GDM1 (cell line): ENCODE measurements around the gene ANO10.
A peak's percentile ranks its signal among the peaks of the same experiment; 100 is the strongest.

Experiments used
- DNase-seq: peaks from one replicate; lab custom pipeline; 2025; lab: John Stamatoyannopoulos, UW

Gene ANO10

DNA sequence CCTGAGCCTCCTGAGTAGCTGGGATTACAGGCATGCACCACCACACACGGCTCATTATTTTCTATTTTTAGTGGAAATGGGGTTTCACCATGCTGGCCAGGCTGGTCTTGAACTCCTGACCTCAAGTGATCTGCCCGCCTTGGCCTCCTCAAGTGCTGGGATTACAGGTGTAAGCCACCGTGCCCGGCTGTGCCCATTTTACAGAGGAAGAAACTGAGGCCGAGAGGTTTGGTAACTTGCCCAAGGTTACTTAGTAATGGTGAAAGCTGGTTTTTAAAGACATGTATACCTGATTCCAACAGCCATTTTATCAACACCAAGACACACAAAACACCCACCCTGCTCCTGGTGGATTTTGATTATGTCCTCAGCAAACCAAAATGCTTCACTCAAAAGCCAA is 206.7 kb downstream of the ANO10 start:
- DNase-seq = no peak

DNA sequence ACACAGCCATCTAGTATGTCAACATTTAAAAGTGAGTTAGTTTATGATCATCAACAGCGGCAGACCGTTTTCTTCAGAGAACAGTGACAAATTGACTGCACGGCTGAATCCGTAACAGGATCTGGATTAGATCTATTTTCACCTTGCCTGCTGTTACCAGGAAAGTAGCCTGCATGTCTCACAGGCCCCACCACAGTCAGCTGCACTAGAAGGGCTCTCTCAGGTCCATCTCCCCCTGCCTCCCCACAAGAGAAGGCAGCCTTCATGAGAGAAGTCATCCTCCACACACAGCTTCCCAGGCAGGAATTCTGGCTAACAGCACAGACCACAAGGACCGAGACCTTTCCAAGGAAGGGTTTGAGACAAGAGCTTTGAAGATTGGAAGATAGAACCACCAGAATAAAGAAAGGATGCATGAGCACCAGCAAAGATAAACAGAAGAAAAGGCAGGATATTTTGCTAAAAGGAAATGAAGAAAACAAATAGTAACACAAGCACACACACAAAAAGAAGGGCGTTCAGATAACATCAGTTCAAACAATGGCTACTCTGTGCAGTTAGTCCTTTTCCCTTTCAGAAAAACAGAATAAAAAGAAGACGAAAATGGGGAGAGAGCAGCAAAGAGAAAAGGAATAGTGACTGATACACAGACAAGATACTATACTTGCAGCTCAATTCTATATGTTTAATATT is 208.0 kb downstream of the ANO10 start:
- no peak for DNase-seq

DNA sequence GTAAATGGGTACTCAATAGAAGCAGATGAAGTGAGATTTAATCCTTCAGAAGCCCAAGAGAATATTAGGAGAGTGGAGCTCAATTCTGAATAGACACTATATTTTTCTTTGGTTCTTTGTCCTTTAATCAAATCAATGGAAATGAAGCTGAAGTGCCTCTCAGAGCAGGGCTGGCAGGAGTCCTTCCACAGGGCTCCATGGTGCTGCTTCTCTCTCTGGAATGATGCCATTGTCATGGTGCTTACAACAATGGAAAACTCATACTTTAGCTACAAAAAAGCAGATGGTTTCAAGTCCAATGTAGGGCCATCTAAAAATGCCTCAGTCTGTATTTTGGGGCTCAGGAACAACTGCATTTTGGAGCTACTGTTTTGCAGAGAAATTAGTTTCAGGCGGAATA is 210.4 kb downstream of the ANO10 start:
- DNase-seq = no peak

DNA sequence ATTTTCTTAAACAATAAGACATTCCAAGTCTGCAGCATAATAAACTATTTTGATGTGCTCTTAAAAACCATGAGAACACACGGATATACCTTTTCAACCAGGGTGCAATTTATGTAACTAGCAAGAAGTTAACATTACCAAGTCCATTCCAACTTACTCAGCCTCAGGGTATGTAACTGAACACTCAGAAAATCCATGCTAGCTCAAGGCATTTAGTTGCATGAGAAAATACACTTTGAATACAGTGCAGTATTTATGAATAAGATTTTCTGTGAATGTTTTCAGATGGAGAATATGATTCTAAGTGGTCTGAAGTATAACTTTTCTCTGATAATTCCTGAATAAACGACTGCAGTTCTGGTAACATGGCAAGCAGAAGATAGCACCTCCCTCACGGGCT is 211.2 kb downstream of the ANO10 start:
- no peak for DNase-seq

DNA sequence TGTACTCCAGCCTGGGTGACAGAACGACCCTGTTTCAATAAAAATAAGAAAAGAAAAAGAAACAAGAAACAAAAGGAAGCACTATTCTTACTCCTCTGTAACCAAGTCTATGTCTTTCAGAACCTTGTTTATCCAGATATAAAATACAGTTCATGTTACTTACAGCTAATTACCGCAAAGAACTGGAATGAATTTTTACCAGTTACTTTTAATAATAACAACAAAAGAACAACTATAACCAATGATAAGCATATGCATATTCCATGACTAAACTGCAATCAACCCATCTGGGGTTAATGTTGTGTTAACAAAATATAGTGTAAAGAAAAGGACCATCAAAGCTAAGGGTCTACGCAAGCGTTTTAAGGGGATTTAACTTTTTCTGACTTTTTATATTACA is 212.3 kb downstream of the ANO10 start:
- no peak for DNase-seq

DNA sequence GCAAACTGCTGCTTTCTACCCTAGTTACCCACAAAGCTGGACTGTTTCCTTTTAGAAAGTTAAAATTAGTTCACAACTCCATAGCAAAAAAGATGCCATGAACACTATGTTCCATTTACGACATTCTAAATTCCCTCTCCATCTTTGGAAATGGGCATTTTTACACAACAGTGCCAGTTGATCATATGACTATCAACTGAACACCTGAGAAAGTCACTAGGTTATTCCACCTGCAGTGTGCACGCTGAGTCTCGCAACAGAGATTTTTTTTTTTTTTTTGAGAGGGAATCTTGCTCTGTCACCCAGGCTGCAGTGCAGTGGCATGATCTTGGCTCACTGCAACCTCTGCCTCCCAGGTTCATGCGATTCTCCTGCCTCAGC is 215.2 kb downstream of the ANO10 start:
- no peak for DNase-seq

DNA sequence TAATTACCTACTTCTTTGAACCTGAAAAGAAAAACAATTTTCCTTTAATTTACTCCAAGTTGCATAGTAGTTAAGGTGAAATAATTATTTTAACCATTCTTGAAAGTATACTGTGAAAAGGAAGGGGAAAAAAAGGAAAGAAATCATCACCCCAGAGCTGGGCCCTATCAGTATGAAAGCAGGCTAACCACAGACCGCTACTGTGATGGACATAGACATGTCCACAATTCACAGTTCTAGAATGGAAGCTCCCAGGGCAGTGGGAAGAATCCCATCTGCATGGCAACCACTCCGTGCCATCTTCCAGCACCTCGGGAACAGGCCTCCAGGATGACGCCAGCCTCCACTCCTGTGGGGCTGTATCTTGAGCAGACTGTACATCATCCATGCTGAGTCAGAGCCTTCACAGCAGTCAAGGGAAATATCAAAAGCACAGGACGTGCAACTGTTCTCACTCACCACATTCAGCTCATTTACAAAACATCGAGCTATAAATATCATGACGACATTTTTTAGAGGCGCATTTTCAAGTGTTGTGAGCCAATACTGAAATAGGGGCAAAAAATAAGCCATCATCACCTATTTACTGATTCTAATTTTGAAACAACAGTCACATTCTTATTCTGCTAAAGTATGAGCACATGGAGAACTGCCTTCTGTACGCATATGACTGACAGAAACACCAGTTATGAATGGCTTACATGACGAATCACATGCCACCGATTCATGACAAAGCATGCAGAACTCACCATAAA is 215.7 kb downstream of the ANO10 start:
- peak; percentile 53 for DNase-seq

DNA sequence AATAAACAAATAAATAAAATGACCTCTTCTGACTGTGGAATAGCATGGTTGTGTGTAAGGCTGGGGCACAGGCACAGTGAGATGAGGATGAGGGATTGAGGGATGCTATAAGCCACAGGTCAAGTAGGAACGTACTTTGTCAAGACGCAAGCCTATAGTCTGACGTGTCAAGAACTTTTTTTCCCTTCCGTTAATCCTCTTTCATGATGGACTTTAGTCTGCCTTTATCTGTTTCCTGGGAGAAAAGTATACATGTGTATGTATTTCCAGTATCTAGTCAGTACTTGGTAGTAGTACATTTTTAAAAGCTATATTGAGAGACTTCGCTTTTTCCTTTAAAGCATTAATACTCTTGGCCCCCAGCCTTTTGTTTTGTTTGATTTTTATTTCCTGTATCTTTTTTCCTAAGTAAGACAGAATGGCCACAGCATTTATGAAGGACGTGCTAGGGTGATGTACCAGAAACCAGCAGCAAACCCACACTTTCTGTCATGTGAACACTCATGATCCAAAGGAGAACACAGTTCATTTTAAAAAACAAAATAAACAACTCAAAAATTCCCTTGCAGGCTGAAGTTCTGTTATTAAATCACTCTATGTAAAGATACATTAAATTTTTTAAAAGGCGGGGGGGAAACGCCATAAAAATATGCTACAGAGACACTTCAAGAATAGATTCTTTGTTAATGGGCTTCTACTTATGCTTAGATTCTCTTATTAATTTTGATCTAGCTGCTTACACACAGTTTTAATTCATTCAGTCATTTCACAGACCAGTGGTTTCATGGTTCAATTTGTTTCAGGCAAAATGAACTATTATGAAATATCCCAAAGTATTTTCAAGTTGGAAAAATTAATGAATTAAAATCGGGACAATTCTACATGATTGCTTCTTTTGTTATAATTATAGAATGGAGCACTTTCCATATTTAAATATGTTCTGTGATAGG is 220.8 kb downstream of the ANO10 start:
- DNase-seq = no peak

DNA sequence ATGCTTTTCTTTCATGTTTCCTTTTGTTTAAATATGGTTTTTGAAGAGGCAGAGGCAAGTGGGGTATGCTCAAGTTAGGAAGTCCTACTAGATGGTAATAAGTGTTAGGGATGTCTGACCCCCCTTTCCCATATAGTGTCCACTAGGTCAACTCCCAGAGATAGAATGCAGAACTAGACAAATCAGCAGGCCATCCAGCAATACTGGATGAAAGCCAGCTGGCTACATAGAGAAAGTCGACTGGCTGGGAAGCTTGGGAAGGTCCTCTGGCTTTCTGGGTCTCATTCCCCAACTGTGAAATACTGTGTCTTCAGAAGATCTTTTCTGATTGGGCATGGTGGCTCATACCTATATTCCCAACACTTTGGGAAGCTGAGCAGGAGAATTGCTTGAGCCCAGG is 221.6 kb downstream of the ANO10 start:
- DNase-seq = no peak

DNA sequence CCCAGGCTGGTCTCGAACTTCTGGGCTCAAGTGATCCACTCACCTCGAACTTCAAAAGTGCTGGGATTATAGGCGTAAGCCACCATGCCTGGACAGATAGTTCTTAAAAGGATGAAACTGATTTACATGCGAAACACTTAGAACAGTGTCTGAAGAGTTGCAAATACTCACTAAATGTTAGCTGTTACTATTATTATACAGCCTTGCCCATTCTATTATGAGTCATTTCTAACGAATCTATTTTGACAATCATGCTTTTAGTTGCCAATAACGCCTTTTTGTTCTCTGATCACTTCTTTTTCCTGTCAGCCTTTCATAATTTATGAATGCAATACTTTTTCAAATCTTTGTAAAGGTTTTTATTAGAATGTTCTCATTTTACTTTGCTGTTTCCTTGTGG is 222.8 kb downstream of the ANO10 start:
- DNase-seq = no peak

DNA sequence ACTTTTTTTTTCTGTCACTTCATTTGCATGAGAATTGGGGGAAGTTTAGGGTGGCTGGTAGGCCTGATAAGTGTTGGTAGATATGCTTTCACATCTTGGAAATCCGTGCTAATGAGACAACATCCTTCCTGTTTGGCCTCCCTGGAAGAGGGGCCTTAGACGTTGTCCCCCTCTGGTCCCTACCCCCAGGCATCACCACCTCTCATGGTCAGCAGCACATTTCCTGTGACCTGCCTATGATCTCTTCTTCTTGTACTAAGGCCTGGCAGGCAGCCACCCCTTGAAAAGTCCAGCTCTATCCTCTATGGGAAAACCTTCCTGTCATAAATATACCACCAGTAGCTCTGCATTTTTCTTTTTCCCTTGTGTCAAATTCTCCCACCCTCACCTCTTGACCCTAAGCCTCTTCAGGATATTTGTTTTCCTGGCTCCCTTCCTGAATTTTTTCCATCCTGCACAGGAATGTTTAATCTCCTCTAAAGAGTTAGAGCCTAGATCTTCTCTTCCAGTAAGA is 227.7 kb downstream of the ANO10 start:
- DNase-seq = peak; percentile 61

DNA sequence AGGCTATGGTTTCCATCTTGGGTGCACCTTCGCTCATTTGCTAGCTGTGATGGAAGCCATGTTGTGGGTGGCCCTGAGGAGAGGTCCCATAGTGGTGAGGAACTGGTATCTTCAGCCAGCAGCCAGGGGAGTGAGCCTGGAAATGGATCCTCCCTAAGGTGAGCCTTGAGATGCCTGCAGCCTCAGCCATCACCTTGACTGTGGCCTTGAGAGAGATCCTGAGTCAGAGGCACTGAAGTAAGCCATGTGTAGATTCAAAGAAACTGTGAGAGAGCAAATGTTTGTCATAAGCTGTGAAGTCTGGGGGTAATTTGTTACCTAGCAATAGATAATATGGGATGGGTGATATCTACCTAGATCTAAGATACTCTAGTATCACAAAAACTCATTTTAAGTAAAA is 230.2 kb downstream of the ANO10 start:
- DNase-seq = no peak

DNA sequence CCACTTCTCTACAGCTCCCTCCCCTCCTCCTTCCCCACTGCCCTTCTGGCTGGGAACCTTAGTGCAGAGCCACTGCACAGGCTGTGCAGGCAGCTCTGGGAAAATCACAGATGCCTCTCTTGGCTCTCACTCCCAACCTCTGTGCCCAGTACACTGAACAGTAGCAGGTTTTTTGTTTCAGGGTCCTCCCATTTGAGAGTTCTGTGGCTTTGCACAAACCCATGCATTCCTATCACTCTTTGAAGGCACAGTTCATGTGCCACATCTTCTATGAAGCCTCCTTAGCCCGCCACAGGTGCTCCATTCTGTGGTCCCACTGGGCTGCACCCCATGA is 231.6 kb downstream of the ANO10 start:
- no peak for DNase-seq

DNA sequence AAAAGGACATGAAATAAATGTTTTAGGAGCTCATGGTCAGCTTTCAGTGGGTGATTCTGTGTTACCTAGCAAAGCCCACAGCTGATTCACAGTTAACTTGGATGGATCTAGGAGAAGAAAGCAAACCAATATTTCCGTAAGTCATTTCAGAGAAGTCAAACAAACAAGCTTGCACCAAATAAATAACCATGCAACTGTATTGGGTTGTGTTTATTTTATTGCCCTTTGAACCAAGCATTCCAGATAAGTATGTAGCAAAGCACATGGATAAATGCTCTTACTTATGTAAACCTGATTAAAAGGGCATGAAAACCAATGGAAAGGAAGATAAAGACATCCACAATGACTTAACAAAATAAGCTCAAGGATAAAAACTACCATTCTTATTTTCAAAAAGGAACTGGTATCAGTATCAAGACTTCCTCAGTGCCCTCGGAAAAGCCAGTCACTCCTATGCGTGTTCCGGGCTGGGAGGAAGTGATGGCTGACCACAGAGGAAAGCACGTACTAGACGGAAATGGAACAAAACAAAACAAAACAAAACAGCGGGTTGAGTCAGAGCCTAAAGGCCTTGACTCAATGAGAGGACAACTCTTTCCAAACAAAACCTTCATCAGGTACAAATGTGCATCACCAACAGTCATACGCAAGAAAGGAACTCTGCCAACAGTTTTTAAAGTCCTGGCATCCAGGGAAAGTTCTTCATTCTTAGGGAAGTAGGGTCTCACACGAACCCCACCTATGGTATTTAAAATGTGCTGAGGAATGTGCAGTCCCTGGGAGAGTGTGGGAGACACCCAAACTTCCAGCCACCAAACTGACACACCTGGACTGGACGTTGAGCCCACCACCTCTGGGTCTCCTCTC is 232.2 kb downstream of the ANO10 start:
- peak; percentile 88 for DNase-seq

DNA sequence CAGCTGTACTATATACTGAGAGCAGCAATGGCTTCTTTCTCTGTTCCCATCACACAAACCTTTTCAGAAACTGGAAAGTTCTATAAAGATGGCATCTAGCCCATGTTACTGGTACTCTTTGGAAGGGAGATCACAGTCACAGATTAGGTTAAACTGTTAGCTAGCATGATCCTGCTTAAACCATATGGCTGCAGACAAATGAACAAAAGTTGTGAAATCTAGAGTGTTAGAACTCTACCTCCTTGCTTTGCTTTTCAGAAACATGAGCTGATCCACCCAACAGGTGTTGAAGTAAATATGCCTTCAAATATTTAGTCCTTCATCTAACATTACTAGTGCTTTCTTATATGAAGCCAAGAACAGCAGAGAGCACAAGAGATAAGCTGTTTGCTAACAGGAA is 232.9 kb downstream of the ANO10 start:
- DNase-seq = no peak

DNA sequence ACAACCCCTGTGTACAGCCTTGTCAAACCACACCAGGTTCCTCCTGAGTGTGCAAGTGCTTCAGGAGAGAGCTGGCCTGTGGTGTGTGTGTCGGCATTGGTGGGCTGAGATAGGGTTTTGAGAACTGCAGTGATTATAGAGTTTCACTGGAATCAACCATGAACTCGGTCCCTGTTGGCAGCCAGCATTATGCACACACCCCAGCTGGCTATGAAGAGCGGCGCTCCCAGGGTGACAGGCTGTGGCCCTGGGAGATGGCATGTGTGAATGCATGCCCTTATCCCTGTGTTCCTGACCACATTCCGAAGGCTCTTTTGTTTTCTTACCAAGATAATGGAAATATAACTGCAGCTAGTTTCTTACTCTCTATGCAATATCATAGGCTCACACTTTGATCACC is 233.6 kb downstream of the ANO10 start:
- DNase-seq = no peak

DNA sequence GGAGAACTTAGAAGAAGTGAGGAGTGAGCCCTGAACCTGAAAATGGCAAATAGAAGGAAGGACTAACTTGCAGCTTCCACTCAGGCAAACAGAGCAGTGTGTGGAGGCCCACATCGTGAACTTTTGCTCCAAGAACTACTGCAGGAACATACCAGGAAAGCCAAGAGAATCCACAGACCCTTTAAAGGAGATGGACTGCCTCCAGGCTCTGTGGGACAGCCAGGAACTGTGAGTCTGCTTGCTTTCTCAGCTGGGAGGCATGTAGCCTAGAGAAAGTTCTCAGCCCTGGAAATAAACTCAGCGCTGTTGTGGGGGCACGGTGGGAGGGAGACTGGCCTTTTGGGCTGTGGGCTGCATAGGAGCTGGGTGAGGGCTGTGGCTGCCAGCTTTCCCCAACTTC is 242.5 kb downstream of the ANO10 start:
- no peak for DNase-seq

DNA sequence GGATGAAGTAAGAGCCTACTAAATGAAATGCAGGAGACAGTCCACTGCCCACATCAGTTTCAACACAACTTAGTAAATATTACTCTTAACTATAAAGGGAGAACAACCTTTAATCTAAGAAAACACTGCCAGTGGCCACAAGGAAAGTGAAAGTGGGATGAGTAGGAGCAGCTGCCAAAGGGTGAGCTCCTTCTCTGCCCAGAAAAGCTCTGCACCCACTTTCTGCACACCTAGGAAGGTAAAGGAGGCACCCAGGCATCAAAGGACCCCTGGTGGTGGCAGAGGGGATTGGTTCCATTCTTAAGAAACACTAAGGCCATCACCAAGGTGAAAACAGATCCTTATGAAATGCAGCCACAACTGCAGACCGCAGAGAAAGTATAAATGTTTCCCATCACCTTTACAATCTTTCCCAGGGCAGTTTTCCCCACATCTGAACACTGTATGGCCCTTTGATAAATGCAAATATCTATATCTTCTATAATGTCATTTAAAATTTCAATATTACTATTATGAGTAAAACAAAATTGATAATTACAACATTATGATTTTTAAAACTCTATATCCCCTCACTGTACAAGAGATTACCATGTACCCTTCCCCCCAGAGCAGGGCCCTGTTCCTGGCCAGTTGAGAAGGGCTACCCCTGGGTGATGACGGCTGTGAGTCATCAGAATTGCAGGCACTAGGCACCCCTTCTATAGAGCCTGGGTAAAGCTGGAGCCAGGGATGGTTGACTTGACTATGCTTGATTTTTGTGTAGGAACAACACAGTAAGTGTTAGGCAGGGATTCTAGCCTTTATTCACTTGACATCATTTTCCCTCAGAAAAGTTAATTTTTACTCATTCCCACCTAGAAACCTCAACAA is 243.5 kb downstream of the ANO10 start:
- no peak for DNase-seq

DNA sequence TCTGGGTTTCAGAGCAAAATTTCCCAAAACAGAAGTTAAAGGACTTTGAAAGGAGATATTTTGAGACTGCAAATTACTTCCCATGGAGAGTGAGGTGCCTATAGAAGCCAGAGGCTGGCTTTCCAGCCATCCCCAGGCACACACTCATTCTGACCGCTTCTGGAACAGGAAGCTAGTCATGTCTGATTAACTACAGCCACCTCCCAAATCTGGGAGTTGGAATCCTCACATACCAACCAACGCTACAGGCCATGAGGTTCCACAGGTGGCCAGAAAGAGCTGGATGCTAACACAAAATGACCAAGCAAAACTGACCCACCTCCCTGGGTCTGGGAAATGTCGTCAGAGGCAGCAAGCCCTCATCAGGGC is 248.3 kb downstream of the ANO10 start:
- DNase-seq = no peak

DNA sequence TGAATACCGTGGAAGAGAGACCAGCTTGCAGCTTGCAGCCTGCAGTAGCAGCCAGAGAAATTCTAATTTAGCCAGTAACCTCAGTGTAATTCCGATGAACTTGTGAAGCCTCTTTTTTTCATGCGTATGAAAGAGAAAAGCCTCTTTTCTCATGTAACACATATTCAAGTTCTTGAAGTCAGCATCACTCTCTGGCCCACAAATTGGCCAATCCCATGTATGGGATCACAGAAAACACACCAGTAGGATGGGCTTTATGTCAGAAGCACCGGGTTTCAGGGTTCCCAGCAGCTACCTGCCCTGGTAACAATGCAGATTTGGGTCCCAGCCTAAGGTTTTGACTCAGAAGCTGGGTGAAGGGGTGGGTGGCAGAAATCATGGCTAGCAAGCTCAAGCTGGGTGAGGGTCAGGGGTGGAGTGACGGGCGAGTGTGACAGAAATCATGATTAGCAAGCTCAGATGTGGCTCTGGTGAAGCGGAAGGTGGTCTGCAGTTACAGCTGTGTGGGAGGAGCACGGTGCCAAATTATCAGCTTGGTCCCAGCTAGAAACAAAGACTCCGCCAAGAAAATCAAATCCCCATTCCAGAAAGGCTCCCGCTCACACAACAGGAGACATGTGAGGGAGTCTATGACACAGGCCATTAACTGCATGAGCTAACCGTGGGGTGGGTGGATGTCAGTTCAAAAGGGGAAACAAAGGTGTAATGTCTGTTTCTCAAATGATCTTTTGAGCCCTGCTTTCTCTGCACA is 248.8 kb downstream of the ANO10 start:
- no peak for DNase-seq
